Stimulated activated CD4-positive, alpha-beta T cell treated with anti-CD3 and anti-CD28 coated beads, Interleukin-15, amount 100 ng/mL, for 1 hour (primary cell): Measurements from ENCODE around the gene ZSWIM4.
A peak's percentile ranks its signal among the peaks of the same experiment; 100 is the strongest.
"Not testable (repeated sequence)": the region's sequence is repeated elsewhere in the genome, so short reads cannot be mapped to it uniquely, and the experiment has no call there.

ENCODE experiments used
- DNase-seq, 2 donors: peaks; one replicate each; pipeline ENCODE4 v3.0.0-alpha.2; 2020; ENCODE audit warnings: low read depth in 1 of 2, low spot score in 1 of 2

ZSWIM4 gene

DNA sequence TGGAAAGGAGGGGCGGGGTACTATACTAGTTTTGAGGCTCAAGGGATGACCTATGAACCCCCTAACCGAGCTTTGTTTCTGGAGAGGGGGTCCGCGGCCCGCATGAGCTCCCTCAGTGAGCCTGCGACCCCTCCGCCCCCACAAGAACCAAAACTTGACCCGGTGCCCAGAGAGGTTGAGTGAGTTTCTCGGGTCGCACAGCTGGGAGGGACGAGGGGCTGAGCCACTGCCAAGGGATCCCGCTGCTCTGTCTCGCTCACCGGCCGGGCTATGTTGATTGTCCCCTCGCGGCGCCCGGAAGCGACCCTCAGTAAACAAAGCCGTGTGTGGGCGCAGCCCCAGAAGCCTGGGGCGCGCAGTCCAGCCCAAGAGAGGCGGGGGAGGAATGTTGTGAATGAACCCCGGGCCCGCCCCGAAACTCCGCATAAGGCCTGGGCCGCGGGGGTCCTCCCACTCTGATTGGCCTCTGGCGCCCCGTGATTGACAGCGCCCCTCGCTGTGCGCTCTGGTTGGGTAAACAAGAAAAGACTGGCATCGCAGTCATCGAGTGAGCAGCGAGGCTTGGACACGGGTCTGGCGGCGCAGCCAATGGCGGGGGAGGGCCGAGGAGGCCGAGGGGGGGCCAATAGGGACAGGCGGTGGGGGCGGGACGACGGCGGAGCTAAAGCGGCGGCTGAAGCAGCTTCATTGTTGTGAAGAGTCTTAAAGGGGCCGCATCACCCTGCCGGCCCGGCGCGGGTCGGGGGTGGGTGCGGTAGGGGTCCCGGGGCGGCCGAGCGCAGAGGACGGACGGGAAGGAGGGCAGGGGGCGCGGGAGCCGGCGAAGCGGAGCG is at the start of gene ZSWIM4:
Gene ZSWIM4, plus strand, starts transcription at position 687 of the 833 bp plus-strand sequence. CDS start 206 bp downstream, outside the sequence.
- peak; percentile 82 to 85 for DNase-seq

DNA sequence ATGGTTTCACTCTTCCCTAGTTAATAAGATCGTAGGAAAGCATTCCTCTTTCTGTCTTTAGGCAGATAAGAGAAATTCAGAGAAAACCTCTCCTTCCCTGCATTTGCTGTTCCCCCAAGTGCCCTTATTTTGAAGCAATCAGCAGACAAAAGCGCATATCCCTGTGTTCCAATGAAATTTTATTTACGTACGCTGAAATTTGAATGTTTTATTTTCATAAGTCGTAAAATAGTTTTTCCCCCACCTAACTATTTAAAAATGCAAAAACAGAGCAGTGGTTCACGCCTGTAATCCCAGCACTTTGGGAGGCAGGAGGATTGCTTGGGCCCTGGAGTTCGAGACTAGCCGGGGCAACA is 48.2 kb upstream of the ZSWIM4 start:
- DNase-seq = no peak

DNA sequence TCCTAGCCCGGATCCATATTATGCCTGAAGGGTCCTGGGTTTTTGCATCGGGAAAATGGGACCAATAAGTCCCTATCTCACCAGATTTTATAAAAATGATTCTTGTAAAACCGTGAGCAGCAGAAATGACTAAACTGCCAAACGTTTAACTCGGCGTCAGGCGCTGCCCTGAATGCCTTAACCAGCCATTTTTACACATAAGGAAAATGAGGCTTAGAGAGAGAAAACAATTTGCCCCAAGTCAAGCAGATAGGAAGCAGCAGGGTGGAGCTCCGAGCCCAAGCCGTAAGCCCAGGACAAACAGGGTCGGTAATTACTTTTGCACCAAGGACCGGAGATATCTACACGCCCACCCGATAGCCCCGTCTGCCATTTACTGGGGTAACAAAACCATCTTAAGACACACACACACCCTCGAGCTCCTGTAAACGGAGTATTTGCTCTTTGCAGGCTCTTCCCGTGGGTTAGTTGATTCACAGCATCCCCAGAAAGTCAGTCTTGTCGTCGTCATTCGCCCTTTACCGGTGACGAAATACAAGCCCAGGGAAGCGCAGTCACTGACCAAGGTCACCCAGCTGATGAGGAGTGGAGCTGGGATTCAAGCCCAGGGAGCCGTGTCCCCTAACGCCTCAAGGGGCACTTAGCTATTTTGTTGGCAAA is 46.9 kb upstream of the ZSWIM4 start:
- no peak for DNase-seq

DNA sequence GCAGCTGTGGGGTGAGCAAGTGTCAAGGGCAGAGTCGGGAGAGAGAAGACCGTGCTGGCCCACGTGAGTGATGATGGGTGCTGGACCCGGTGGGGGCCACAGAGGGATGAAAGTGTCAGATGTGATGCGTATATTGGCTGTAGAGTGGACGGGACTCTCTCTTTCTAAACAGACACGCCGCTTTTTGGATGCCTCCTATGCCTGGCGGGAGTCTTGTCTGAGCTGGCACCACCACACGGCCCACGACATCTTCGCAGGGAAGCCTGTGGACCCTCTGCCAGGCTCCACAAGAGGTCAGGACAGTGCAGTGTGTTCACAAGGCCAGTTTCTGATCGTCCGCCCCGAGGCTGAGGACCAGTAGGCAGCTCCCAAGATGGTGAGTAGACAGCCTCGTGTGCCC is 43.8 kb upstream of the ZSWIM4 start:
- no peak for DNase-seq

DNA sequence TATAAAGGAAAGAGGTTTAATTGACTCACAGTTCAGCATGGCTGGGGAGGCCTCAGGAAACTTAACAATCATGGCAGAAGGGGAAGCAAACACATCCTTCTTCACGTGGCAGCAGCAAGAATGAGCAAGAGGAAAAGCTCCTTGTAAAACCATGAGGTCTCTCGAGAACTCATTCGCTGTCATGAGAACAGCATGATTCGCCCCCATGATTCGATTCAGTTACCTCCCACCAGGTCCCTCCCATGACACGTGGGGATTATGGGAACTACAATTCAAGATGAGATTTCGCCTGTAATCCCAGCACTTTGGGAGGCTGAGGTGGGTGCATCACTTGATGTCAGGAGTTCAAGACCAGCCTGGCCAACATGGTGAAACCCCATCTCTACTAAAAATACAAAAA is 41.6 kb upstream of the ZSWIM4 start:
- not testable (repeated sequence) for DNase-seq

DNA sequence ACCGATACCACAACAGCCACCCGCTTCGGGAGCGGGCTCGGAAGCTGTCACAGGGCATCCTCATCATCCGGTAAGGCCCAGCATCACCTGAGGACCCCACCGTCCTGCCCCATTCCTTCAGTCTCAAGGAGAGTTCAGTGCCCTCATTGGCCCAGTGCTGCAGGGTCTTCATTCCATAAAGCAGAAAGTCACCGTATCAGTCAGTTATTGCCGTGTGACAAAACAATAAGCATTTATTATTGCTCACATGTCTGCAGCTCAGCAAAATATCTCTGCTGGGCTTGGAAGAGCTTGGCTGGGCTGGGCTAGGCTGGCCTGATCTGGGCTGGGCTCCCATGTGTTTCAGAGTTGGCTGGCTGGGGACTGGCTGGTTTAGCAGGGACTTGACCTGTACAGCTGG is 39.0 kb upstream of the ZSWIM4 start:
- no peak for DNase-seq

DNA sequence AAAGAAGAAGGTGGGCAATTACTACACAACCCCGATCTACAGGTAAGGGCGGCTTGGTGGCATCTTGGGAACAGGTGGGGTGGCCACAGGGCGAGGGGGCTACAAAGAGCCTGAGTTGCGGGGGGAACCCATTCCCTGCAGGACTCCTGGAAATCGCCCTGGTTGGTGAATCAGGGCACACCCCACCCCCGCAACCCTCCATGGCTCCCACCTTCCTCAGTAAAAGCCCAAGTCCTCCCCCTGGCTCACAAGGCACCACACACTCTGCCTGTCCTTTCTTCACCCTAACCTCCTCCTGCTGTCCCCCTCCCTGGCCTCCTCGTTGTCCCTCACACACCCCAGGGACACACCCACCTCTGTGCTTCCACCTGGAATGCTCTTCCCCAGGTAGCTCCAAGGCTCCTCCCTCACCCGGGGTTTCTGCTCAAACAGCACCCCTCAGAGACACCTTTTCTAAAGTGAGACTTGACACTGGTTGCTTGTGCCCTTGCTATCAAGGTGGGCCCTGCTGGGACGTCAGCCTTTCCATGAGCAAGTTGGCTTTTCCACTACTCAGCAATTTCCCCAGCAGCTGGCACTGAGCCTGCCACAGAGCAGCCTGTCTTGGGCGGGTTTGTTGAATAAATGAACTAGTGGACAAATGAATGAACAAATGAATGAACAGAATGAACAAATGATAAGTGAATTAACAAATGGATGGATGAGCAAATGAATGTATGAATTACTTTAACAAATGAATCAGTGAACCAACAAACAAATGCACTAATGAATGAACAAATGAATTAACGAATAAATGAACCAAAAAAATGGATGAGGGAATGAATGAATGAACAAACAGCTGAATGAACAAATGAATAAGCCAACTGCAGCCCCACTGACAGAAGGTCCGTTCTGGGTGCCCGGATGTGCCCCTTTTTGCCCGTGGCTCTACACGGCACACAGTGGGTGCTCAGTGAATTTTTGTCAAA is 37.2 kb upstream of the ZSWIM4 start:
- DNase-seq = no peak

DNA sequence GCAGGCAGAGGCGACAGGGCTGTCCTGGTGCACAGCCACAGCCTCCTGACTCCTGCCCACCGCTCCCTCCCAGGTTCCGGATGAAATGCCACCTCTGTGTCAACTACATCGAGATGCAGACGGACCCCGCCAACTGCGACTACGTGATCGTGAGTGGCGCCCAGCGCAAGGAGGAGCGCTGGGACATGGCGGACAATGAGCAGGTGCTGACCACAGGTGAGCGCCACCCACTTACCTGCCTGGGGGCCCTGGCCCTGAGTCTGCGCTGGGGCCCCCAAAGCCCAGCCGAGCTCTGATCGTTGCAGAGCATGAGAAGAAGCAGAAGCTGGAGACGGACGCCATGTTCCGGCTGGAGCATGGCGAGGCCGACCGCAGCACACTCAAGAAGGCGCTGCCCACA is 36.4 kb upstream of the ZSWIM4 start:
- DNase-seq = no peak

DNA sequence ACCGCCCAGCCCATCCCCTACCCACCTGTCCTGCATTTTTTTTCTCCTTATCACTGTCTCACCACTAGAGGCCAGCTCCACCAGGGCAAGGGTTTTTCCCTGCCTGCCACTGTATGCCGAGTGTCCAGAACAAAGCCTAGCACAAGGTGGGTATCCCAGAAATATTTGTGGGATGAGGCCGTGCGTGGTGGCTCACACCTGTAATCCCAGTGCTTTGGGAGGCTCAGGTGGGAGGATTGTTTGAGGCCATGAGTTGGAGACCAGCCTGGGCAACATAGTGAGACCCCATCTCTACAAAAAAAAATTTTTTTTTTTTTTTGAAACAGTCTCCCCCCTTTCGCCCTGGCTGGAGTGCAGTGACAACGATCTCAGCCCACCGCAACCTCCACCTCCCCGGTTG is 33.8 kb upstream of the ZSWIM4 start:
- DNase-seq = no peak

DNA sequence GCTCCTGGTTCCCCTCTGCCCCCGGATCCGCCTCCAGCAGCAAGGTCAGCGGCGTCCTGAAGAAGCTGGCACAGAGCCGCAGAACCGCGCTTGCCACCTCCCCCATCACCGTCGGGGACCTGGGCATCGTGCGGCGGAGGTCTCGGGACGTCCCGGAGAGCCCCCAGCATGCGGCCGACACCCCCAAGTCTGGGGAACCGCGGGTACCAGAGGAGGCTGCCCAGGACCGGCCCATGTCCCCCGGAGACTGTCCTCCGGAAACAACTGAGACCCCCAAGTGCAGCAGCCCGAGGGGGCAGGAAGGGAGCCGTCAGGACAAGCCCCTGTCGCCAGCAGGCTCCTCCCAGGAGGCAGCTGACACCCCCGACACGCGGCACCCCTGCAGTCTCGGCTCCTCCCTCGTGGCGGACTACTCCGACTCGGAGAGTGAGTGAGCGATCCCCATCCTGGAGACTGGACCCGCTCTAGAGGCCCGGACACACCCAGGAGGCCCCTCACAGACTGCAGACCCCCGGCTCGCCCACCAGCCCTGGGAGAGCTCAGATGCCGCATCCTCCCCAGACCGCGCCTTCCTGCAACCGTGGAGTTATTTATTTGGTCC is 32.5 kb upstream of the ZSWIM4 start:
- DNase-seq = no peak

DNA sequence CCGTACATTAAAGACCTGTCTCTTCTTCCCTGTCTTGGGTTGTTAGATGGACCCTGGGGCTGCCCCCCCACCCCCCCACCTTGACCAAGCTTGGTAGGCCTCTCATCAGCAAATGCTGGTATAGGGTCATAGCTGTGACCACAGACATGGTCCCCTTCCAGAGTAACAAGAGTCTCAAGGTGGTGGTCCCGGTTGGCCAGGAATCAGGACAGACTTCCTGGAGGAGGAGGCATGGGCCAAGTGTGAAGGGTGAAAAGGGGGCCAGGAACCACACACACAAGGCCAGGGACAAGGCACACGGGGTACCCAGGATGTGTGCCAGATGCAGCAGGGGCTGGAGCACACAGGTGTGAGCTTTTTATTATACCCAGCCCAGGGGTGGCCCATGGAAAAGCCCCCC is 32.0 kb upstream of the ZSWIM4 start:
- DNase-seq = no peak

DNA sequence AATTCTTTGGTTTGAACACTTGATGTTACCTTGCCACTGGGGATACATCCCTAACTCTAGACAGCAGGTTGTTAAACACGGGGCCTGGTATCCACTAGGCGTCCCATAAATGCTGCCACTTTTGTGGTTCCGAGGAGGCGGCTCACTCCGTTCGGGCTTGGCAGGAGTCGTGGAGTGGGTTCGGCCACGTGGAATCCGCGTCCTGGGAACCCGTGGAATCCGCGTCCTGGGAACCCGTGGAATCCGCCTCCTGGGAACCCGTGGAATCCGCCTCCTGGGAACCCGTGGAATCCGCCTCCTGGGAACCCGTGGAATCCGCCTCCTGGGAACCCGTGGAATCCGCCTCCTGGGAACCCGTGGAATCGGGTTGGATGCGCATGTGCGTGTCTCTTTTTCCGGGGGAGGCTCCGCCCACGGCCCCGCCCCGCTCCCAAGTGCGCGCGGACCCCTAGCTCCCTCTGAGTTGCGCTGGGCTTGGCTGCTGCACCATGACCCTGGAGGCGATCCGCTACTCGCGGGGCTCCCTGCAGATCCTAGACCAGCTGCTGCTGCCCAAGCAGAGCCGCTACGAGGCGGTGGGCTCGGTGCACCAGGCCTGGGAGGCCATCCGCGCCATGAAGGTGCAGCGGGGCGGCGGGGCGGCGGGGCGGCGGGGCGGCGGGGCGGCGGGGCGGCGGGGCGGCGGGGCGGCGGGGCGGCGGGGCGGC is 31.0 kb upstream of the ZSWIM4 start, which contains the start of gene MRI1:
Gene MRI1, plus strand, starts transcription at position 422 of the 707 bp plus-strand sequence. Its CDS starts 67 bp downstream, at position 489.
- peak; percentile 28 to 61 for DNase-seq

DNA sequence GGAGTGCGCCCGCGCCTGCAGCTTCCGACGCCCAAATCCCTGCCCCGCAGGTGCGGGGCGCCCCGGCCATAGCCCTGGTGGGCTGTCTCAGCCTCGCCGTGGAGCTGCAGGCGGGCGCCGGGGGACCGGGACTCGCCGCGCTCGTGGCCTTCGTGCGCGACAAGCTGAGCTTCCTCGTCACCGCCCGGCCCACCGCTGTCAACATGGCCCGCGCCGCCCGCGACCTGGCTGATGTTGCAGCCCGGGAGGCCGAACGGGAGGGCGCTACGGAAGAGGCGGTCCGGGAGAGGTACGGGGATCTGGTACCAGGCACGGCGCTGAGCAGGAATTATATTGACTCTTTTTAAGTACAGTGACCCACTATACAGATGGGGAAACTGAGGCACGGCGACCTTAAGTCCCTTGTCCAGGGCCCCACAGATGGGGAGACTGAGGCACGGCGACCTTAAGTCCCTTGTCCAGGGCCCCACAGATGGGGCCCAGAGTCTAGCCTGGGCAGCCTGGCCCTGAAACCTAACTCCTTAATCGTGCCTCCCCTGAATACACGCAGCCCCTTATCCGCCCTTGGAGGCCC is 30.3 kb upstream of the ZSWIM4 start:
- DNase-seq = no peak

DNA sequence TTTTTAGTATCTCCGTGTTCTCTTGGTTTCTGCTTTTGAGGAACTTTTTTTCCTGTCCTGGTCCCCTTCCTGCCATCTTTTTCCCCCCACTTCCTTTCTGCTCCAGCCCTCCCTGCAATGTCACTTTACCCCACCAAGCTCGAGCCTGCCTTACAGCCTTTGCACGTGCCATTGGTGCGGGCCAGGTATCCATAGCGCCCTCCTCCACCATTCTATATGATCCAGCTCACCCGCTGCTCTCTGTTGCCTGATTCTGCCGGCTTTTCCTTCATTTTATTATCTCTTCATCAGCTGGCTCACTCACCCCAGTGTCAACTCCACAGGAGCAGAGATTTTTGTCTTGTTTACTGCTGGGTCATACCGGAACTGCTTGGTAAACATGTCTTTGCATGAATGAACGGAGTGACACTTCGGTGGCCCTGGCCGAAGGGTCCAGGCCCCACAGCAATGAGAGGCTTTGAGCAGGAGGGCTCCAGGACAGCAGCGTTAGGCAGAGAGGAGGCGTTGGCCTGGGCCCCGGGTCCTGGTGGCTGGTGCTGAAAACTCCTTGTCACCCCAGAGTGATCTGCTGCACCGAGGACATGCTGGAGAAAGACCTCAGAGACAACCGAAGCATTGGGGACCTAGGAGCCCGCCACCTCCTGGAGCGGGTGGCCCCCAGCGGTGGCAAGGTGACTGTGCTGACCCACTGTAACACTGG is 29.7 kb upstream of the ZSWIM4 start:
- DNase-seq = no peak

DNA sequence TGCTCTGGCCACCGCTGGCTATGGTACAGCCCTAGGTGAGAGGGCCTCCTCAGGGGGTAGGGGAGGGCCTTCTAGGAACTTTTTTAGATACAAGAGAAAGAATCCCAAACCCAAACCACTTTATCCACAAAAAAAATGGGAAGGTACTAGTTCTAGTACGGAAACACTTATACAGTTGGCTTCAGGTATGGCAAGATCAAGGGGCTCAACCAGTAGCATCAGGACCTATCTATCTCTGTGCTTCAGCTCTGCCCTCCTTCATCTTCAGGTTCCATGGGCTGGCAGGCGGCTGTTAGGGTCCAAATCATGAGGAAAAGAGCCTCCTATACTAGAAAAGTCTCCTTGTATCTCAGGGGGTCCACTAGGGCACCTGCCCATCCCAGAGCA is 29.2 kb upstream of the ZSWIM4 start:
- DNase-seq = no peak

DNA sequence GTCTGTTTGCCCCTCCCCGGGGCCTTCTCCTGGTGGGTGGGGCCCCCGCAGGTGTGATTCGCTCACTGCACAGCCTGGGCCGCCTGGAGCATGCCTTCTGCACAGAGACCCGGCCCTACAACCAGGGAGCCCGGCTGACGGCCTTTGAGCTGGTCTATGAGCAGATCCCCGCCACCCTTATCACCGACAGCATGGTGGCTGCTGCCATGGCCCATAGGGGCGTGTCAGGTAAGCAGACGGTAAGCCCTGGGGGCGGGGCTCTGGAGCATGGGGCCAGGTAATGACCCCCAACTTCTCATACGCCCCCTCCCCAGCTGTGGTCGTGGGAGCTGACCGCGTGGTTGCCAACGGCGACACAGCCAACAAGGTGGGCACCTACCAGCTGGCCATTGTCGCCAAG is 26.7 kb upstream of the ZSWIM4 start:
- no peak for DNase-seq

DNA sequence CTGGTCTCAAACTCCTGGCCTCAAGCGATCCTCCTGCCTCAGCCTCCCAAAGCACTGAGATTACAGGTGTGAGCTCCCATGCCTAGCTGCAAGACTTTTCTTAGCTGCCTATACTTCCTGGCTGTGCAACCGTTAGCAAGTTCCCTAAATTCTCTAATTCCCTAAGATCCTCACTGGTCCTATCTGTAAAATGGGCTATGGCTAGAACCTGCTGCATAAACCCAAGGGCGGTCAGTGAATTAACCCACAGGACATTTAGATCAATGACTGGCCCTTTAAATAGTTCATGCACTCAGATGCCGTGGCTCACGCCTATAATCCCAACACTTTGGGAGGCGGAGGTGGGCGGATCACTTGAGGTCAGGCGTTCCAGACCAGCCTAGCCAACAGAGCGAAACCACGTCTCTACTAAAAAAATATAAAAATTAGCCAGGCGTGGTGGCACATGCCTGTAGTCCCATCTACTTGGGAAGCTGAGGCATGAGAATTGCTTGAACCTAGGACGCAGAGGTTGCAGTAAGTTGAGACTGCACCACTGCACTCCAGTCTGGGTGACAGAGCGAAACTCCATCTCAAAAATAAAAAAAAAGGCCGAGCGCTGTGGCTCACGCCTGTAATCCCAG is 25.1 kb upstream of the ZSWIM4 start:
- DNase-seq = no peak

DNA sequence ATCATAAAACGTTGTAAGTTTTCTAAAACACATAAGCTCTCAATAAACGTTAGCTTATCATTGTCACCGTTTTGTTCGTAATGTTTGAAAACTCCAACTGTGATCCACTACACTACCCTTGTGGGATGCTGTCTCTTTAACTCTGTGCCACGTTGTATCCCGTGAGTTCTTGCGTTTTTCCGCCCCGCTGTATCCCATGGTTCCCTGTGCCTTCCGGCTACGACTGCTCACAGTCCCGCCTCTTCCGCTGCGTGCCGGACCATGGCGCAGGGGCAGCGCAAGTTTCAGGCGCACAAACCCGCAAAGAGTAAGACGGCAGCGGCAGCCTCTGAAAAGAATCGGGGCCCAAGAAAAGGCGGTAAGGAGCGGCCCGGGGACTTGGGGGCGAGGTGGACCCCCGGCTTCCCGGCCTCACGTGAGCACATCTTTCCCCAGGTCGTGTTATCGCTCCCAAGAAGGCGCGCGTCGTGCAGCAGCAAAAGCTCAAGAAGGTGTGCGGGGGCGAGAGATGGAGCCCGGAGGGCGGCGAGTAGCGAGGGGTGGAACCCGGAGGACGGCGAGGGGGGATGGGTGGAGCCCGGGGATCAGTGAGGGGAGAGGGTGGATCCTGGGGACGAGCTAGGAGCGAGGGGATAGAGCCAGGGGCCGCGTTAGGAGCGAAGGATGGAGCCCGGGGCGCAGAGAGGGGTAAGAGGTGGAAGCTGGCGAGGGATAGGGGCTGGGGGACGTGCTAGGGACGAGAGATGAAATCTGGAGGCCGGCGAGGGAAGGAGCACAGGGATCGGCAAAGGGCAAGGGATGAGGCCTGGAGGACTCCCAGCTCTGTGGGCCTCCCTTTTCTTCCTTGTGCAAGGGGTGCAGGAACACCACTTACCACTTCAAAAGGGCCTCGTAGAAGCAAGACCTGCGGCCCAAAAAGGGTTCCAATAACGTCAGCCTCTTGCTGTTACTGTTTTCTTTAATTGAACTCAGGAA is 20.7 kb upstream of the ZSWIM4 start, which contains the start of gene C19orf53:
Gene C19orf53, plus strand, starts transcription at position 240 of the 975 bp plus-strand sequence. Its CDS starts 22 bp downstream, at position 262.
- DNase-seq = peak; percentile 64 to 78
